GM12878 (cell line): ENCODE data around the gene OAF. TPM values are rescaled to one million over a fixed set of nuclear protein-coding genes. Genes with fewer than 3 reads are reported as not detected.

Experiments used
- BCL3 ChIP-seq: IDR thresholded peaks from 2 replicates; pipeline ENCODE4 v1.6.1; 2011; ENCODE audit warnings: borderline replicate concordance, low read depth, mild to moderate bottlenecking, moderate library complexity, low read length; ENCODE audit not compliant: insufficient read depth, poor library complexity, severe bottlenecking
- IKZF1 ChIP-seq: fragments of 450-650 bp; conservative IDR thresholded peaks from 2 replicates; pipeline ENCODE4 v1.6.1; 2017; ENCODE audit warnings: antibody characterized with exemption, mild to moderate bottlenecking
- NR2C2 ChIP-seq: IDR thresholded peaks from 2 replicates; pipeline ENCODE4 v1.6.1; 2011; ENCODE audit warnings: borderline replicate concordance, low read depth; ENCODE audit not compliant: control insufficient read depth, insufficient read length
- RAD51 ChIP-seq: fragments of 450-650 bp; IDR thresholded peaks from 2 replicates; pipeline ENCODE4 v1.6.1; 2016; ENCODE audit warnings: moderate library complexity, mild to moderate bottlenecking, inconsistent platforms
- USF1 ChIP-seq: IDR thresholded peaks from 2 replicates; pipeline ENCODE4 v1.6.1; 2011; ENCODE audit warnings: borderline replicate concordance, low read depth, mild to moderate bottlenecking, moderate library complexity, mixed read lengths, low read length; ENCODE audit not compliant: insufficient read depth; ENCODE audit errors: extremely low read length
- ZBTB40 ChIP-seq: fragments of 450-650 bp; IDR thresholded peaks from 2 replicates; pipeline ENCODE4 v1.6.1; 2016; ENCODE audit warnings: mild to moderate bottlenecking, moderate library complexity, borderline replicate concordance
- ZZZ3 ChIP-seq: IDR thresholded peaks from 2 replicates; pipeline ENCODE4 v1.6.1; 2011; ENCODE audit warnings: low read depth; ENCODE audit not compliant: control insufficient read depth, insufficient read length
- polyA plus RNA-seq, 11 experiments: library from polyadenylated mRNA; depleted of rRNA in 4 of 11; unstranded in 6 of 11; stranded (reverse) in 5 of 11; fragments of >200 nt; fragmentation: Nextera tagmentation in 4 of 11; fragmentation: Illumina TruSeq in 1 of 11; extraction: Ambion mirVana in 4 of 11; extraction: Trizol in 1 of 11; gene quantifications; 1 replicate in 1 of 11; 2 replicates in 10 of 11; pipeline versions ENCODE4 v1.2.1 to v1.2.3, GENCODE V29; 2011 to 2016; ENCODE audit warnings: inconsistent platforms in 2 of 11, missing spikeins in 2 of 11, low read depth in 1 of 11
- total RNA-seq, 4 experiments: library from RNA; depleted of rRNA in 3 of 4; stranded (reverse); fragments of >200 nt in 3 of 4; fragmentation: Illumina TruSeq in 1 of 4; extraction: Trizol in 1 of 4; gene quantifications; 2 replicates each; pipeline versions ENCODE4 v1.2.1 to v1.2.3, GENCODE V29; 2013 to 2021

Gene OAF
- total and polyA plus RNA-seq, 10 of the 15 experiments (the other 5 are each of a cell fraction or from before 2014, with no cell fraction given), result 0.10 to 4.7 (median 1.1) TPM

GRCh38 chr11:120185706-120186455, 25.0 kb upstream of the OAF start (continued):
- TF ChIP-seq ZBTB40 (no peak), USF1 (no peak), NR2C2 (no peak), RAD51 (no peak), BCL3 (no peak), IKZF1 (no peak), ZZZ3 (no peak)
